GM12873 (cell line): ENCODE data around the gene RITA1.

ENCODE experiments used
- CTCF ChIP-seq: IDR thresholded peaks from 2 replicates; pipeline ENCODE4 v1.5.1; 2012; ENCODE audit warnings: low read depth, mild to moderate bottlenecking, moderate library complexity, low read length, control low read depth; ENCODE audit not compliant: insufficient read depth; ENCODE audit errors: missing control alignments

Gene RITA1

GRCh38 chr12:113173081-113173698 is 12.3 kb upstream of the RITA1 start:
- no peak for TF ChIP-seq CTCF

GRCh38 chr12:113174461-113175384 is 10.8 kb upstream of the RITA1 start:
- peak; percentile 96 for TF ChIP-seq CTCF

GRCh38 chr12:113179023-113179422 is 6.5 kb upstream of the RITA1 start:
- no peak for TF ChIP-seq CTCF

GRCh38 chr12:113180333-113180732 is 5.2 kb upstream of the RITA1 start:
- TF ChIP-seq CTCF: no peak

GRCh38 chr12:113181975-113182374 is 3.5 kb upstream of the RITA1 start:
- TF ChIP-seq CTCF: no peak

GRCh38 chr12:113183030-113183589 is 2.4 kb upstream of the RITA1 start:
- TF ChIP-seq CTCF: no peak
